Hepatocyte (in vitro differentiated cells): ENCODE data around the gene WASF3. TPM values are rescaled to one million over a fixed set of nuclear protein-coding genes. Genes with fewer than 3 reads are reported as not detected.

Experiments
- DNase-seq: peaks from one replicate; pipeline ENCODE4 v3.0.0-alpha.2; 2016; ENCODE audit warnings: low spot score
- H2AFZ ChIP-seq: fragments of 200-600 bp; sonication (generic); 2 replicates; pipeline ENCODE4 v1.6.0; 2016; ENCODE audit warnings: antibody characterized with exemption, mild to moderate bottlenecking
- H3K27ac ChIP-seq: fragments of 200-600 bp; sonication (generic); 2 replicates; pipeline ENCODE4 v1.5.1; 2016; ENCODE audit warnings: mild to moderate bottlenecking
- H3K27me3 ChIP-seq: fragments of 200-600 bp; sonication (generic); 2 replicates; pipeline ENCODE4 v1.6.1; 2016
- H3K36me3 ChIP-seq: fragments of 200-600 bp; sonication (generic); replicated peaks from 2 replicates; pipeline ENCODE4 v1.5.1; 2016; ENCODE audit warnings: low read depth; ENCODE audit not compliant: insufficient read depth
- H3K4me1 ChIP-seq: fragments of 200-600 bp; sonication (generic); 2 replicates; pipeline ENCODE4 v1.5.1; 2016; ENCODE audit warnings: mild to moderate bottlenecking, moderate library complexity; ENCODE audit not compliant: insufficient read depth
- H3K4me2 ChIP-seq: fragments of 200-600 bp; sonication (generic); 2 replicates; pipeline ENCODE4 v1.6.0; 2016
- H3K4me3 ChIP-seq: fragments of 200-600 bp; sonication (generic); 2 replicates; pipeline ENCODE4 v1.5.1; 2016; ENCODE audit warnings: mild to moderate bottlenecking
- H3K79me2 ChIP-seq: fragments of 200-600 bp; sonication (generic); 2 replicates; pipeline ENCODE4 v1.6.0; 2017; ENCODE audit warnings: mild to moderate bottlenecking
- H3K9me2 ChIP-seq: fragments of 200-600 bp; sonication (generic); replicated peaks from 2 replicates; pipeline ENCODE4 v1.6.0; 2017; ENCODE audit warnings: mild to moderate bottlenecking; ENCODE audit not compliant: insufficient read depth
- H3K9me3 ChIP-seq: fragments of 200-600 bp; sonication (generic); 2 replicates; pipeline ENCODE4 v1.5.1; 2016; ENCODE audit warnings: low read depth, mild to moderate bottlenecking
- H4K20me1 ChIP-seq: fragments of 200-600 bp; sonication (generic); 2 replicates; pipeline ENCODE4 v1.6.0; 2016; ENCODE audit warnings: mild to moderate bottlenecking; ENCODE audit not compliant: insufficient read depth, poor library complexity, severe bottlenecking
- CTCF ChIP-seq: fragments of 200-600 bp; sonication (generic); IDR thresholded peaks from 2 replicates; pipeline ENCODE4 v1.5.1; 2016; ENCODE audit warnings: antibody characterized with exemption, mild to moderate bottlenecking; ENCODE audit not compliant: poor library complexity
- EZH2 ChIP-seq: fragments of 200-600 bp; sonication (generic); IDR thresholded peaks from 2 replicates; pipeline ENCODE4 v1.6.1; 2016; ENCODE audit warnings: antibody characterized with exemption, mild to moderate bottlenecking, borderline replicate concordance
- EZH2phosphoT487 ChIP-seq: fragments of 200-600 bp; sonication (generic); IDR thresholded peaks from one replicate; pipeline ENCODE4 v1.6.1; 2018; ENCODE audit warnings: antibody characterized with exemption, mild to moderate bottlenecking, low read depth, moderate library complexity; ENCODE audit not compliant: unreplicated experiment, severe bottlenecking
- WGBS: methylation state at CpG from one replicate; pipeline ENCODE4 v1.1.6; 2016; ENCODE audit warnings: low lambda C conversion rate; ENCODE audit errors: missing lambda C conversion rate; 5-methylcytosine and 5-hydroxymethylcytosine counted together
- polyA plus RNA-seq: library from polyadenylated mRNA; unstranded; fragments of >200 nt; fragmentation: Nextera tagmentation; extraction: Ambion mirVana; gene quantifications from 2 replicates; pipeline ENCODE4 v1.2.1, GENCODE V29; 2016
- total RNA-seq: library from RNA; depleted of rRNA; stranded (reverse); fragments of >200 nt; gene quantifications from 2 replicates; pipeline ENCODE4 v1.2.3, GENCODE V29; 2014

WASF3 gene
- total and polyA plus RNA-seq, 2 experiments from 2014 or later = 10.4 to 17.8 TPM

GRCh38 chr13:26604784-26605545, 47.5 kb downstream of the WASF3 start:
- WGBS = 82% methylated on average over 3 of the region's 3 CpGs
- no peaks in the 10 kb centered on the region for H3K27me3 ChIP-seq
- H2AFZ ChIP-seq = no peak overlapping the region
- TF ChIP-seq CTCF (no peak), EZH2 (no peak), EZH2phosphoT487 (no peak)
- H3K27ac ChIP-seq = no peak overlapping the region
- no peak overlapping the region for H3K4me2 ChIP-seq
- peaks cover 89% of the 10 kb centered on the region for H3K79me2 ChIP-seq
- H3K4me3 ChIP-seq = no peak overlapping the region
- H3K36me3 ChIP-seq = no peaks in the 10 kb centered on the region
- peaks cover 3% of the 10 kb centered on the region for H4K20me1 ChIP-seq
- no peak for DNase-seq
- H3K9me3 ChIP-seq = no peaks in the 10 kb centered on the region
- no peaks in the 10 kb centered on the region for H3K9me2 ChIP-seq
- no peaks in the 10 kb centered on the region for H3K4me1 ChIP-seq

- no peaks in the 10 kb centered on the region for H3K4me1 ChIP-seq
- H3K4me2 ChIP-seq = no peak overlapping the region
- peaks cover 3% of the 10 kb centered on the region for H4K20me1 ChIP-seq
- H3K4me3 ChIP-seq = no peak overlapping the region
- peaks cover 90% of the 10 kb centered on the region for H3K79me2 ChIP-seq
- no peak overlapping the region for H2AFZ ChIP-seq
- no peaks in the 10 kb centered on the region for H3K36me3 ChIP-seq
- TF ChIP-seq EZH2 (no peak), CTCF (no peak), EZH2phosphoT487 (no peak)
- no peaks in the 10 kb centered on the region for H3K9me3 ChIP-seq
- no peak overlapping the region for H3K27ac ChIP-seq
- DNase-seq = no peak
- 88% methylated on average over 2 of the region's 2 CpGs for WGBS
- H3K27me3 ChIP-seq = no peaks in the 10 kb centered on the region
- no peaks in the 10 kb centered on the region for H3K9me2 ChIP-seq
Observed at GRCh38 chr13:26605845-26606244, 48.4 kb downstream of the WASF3 start.

DNA sequence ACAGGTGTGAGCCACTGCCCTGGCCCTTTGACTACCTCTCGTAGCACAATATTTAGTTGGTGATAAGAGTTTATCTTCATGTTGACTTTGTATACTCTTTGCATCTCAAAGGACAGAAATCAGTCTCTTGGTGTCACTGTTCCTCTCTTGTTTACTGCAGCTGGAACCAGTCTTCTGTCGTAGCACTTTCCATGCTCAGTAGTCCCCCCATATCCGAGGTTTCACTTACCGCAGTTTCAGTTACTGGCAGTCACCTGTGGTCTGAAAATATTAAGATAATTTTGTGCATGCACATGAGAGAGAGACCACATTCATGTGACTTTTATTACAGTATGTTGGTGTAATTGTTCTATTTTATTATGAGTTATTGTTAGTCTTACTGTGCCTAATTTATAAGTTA, 49.1 kb downstream of the WASF3 start:
- H3K27me3 ChIP-seq = no peaks in the 10 kb centered on the region
- H3K4me2 ChIP-seq = no peak overlapping the region
- no peak overlapping the region for H2AFZ ChIP-seq
- TF ChIP-seq EZH2phosphoT487 (no peak), EZH2 (no peak), CTCF (no peak)
- H3K79me2 ChIP-seq = peaks cover 91% of the 10 kb centered on the region
- no peaks in the 10 kb centered on the region for H3K9me3 ChIP-seq
- WGBS = 64% methylated on average over 4 of the region's 4 CpGs
- DNase-seq = no peak
- H3K4me1 ChIP-seq = no peaks in the 10 kb centered on the region
- H3K36me3 ChIP-seq = no peaks in the 10 kb centered on the region
- H4K20me1 ChIP-seq = no peaks in the 10 kb centered on the region
- no peaks in the 10 kb centered on the region for H3K9me2 ChIP-seq
- H3K4me3 ChIP-seq = no peak overlapping the region
- H3K27ac ChIP-seq = no peak overlapping the region
